T follicular helper cell (primary cell): ENCODE measurements around the gene PXN.
"Not testable (repeated sequence)": the region's sequence is repeated elsewhere in the genome, so short reads cannot be mapped to it uniquely, and the experiment has no call there.

ENCODE experiments used
- DNase-seq: peaks from one replicate; pipeline ENCODE4 v3.0.0-alpha.2; 2020; ENCODE audit warnings: low read depth

Gene PXN

DNA sequence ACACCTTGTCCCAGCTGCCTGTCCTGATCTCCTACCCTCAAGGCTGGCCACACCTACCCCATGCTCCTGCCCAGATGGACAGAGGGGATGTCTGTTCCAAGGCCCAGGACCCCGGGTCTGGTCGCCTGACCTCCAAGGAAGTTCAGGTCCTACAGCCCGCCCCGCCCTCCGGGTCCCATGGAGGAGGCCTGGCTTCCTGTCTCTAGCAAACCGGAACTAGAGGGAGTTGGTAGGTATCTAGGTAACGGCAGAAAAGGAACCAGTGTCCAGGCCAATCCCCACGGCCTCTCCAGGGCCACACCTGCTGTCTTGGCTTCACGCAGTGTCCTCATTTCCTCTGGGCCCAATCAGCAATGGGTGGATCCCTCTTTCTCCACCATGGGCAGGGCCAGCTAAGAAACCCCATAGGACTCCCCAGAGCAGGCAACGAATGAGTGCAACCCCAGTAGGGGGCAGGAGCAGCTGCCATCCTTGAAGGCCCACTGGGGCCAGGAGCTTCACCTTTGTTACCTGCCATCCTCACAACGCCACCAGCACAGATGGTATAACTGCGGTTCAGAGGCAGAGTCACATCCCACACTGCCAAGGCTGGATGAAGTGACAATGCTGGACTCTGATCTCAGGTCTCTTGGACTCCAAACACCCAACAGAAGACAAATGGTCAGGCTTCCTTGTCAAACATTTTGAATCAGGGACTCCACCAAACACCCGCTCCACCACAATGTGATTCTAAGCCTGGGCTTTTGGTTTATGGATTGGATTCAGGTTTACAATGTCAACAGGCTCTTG lies 39.5 kb downstream of the PXN start:
- no peak for DNase-seq

- no peak for DNase-seq
These were observed 40.4 kb downstream of the PXN start for GRCh38 chr12:120225200-120225558.

DNA sequence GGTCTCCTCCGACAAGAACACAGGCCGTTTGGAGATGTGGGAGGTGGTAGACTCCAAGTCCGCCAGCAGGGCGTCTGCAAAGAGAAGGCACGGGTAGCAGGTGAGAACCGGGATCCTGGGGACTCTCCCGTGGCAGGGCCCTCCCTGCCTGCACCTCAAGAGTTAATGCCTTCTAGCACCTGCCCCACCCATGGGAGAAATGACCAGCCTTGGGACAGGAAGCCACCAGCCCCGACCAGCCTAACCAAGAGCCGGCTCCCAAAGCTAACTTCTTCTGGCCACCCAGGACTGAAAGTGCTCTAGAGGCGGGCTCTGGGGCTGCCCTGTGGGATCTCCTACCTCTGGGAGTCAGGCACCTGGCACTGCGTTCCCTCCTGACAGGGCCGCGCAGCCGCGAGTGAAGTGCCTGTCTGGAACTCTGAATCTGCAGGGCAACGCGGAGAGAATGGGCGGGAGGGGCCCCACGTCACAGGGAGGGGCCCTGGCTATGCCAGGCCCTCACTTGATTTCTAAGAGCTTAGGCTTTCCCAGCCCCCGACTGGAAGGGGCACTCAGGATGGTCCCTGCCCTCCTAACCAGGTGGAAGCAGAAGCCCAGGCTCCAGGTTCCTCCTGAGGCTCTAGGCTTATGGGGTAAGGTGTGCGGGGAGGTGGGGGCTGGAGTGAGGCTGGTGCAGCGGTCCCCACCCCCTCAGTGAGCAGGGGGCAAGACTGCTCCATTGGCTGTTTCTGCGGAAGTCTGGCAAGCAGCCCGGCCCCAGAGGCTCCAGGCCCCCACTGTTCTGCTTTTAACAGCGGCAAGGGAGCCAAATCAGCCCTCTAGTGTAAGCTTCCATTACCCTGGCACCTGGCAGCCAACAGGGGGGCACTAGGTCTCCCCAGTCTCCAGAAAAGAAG lies 41.0 kb downstream of the PXN start:
- no peak for DNase-seq

- DNase-seq: no peak
These were observed 41.8 kb downstream of the PXN start for GRCh38 chr12:120223458-120224303.

GRCh38 chr12:120222288-120222832 lies 43.2 kb downstream of the PXN start:
- DNase-seq: no peak

DNA sequence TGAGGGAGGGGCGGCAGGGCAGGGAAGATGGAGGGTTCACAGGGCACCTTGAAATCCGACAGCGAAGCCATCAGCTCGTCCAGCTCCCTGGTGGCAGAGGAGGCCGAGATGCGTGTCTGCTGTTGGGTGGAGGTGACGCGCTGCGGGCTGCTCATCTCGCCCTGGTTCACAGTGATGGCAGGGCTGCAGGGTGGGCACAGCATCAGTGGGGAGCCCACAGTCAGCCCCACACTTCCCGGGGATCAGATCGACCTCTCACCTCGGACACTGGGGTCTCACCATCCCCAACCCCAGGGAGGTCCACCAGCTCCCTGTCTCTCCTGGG lies 44.0 kb downstream of the PXN start:
- DNase-seq: no peak

GRCh38 chr12:120220838-120221575 lies 44.5 kb downstream of the PXN start:
- DNase-seq: no peak

DNA sequence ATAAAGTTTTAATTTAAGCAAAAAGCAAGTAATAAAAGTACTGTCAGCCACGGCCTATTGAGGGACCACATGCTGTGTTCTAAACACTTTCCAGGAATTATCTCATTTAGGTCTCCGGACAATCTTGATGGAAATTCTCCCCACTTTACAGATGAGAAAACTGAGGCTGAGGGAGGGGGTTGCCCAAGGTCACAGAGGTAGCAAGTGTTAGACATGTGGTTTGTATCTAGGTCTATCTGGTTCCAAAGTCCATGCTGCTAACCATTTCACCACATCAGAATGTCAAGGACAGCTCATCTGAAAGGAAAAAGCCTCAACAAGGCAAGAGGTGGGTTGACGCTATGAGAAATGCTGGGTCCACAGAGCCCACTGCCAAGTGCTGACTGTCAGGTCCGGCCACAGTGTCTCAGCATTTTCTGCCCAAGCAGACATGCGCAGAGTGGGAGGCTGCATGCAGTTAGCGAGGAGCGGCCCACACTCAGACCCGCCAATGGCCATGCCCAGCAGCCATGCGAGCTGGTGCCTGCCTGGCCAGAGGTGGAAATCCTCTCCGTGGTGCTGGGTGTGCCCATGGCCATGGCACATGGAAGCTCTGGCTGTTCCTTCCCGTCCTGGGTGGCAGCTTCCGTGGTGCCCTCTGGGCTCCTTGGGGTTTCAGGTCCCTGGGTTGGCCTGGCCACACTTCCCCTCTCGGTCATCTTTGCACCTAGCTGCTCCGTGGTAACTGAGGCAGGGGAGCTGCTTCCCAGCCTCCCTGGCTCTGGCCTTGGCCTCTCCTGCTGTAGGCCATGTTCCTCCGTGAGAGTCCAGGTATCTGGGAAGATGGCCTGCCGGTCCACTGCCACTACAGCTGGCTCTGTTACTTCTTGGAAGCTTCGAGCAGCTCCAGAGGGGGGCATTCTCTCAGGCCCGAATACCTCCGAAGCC lies 46.6 kb downstream of the PXN start:
- no peak for DNase-seq

- no peak for DNase-seq
These were observed 48.6 kb downstream of the PXN start for GRCh38 chr12:120216742-120217605.

- DNase-seq: no peak
These were observed 49.5 kb downstream of the PXN start for GRCh38 chr12:120215766-120216735.

DNA sequence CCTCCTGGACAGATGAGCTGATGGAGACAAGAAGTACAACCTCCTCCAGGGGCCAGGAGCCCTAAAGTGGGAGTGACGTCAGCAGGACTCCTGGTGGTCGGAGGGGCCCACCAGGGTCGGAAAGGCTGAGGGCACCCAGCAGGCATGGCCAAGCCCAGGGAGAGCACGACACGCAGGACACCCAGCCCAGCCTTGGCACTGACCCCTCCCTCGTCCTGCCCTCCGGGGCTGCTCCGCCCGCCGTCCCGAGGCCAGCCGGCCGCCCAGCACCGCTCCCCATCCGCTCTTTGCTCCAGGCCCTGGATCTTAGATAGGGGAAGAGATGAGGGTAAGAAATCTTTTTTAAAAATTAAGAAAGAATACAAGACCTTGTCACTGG lies 50.2 kb downstream of the PXN start:
- DNase-seq: no peak

GRCh38 chr12:120214626-120215356 lies 50.7 kb downstream of the PXN start:
- no peak for DNase-seq

DNA sequence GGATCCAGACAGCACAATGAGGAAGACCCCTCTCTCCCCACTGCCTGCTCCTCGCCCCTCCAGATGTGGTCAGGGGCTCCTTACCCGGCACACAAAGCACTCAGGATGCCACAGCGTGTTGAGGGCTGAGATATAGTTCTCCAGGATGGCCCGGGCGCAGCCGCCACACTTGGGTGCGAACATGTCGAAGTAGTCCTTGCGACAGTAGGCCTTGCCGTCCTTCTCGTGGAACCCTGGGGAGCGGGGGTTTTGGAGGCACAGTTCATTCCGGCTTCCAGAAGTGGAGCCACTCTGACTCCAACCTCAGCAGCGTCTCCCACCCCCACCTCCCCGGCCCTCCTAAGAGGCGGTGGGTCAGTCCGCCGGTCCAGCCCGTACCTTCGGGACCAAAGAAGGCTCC lies 51.8 kb downstream of the PXN start:
- no peak for DNase-seq

- not testable (repeated sequence) for DNase-seq
These were observed 52.3 kb downstream of the PXN start for GRCh38 chr12:120213182-120213581.

- no peak for DNase-seq
These were observed 53.2 kb downstream of the PXN start for GRCh38 chr12:120212301-120212700.

DNA sequence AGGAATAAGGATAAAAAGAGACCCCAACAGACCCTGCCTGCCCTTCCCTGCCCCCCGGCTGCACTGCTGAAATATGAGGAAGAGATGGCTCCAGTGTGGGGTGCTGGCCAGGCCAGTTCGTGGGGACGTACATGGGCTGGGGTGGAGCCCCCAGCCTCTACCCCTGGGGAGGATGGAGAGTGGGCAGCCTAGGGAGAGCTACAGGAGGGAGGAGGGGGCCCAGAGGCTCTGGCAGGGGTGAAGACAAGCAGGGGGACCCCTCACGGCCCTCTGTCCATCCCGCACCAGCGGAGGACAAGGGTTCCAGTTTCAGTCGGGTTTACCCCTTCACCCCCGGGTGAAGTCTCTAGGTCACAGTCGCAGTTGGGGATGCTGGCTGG lies 53.6 kb downstream of the PXN start:
- DNase-seq: no peak

DNA sequence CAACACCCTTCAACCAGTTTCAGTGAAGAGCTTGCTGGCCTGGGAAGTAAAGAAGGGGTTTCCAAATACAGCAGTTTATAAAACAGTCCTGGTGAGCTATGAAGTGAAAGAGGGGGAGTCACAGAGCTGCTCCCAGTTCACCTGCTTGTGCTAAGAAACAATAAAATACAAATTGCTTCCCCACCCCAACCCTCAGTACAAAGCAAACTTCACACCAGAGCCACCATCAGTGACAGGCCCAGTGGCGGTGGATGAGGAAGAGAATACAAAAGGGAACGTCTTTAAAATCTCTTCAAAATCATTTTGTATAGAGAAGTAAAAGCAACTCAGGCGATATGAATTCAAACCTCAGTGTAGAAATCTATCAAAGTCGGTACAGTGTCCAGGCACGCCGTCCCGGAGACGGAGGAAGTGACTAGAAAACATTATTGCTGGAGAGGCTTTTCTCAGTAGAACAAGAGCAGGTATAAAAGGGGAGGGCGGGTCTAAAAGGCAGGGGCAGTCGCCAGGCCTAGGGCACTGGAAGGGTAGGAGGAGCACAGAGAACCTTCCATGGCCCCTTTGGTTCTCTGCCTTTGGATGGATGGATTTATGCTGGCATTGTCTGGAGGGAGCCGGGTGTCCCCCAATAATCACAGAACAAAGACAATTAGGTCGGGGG lies 54.2 kb downstream of the PXN start:
- DNase-seq: no peak
